Measurements from ENCODE around the gene EYA4. TPM values are rescaled to one million over a fixed set of nuclear protein-coding genes. Genes with fewer than 3 reads are reported as not detected.

Gene EYA4
- total and polyA plus RNA-seq, 4 experiments from 2014 or later, result not detected

DNA sequence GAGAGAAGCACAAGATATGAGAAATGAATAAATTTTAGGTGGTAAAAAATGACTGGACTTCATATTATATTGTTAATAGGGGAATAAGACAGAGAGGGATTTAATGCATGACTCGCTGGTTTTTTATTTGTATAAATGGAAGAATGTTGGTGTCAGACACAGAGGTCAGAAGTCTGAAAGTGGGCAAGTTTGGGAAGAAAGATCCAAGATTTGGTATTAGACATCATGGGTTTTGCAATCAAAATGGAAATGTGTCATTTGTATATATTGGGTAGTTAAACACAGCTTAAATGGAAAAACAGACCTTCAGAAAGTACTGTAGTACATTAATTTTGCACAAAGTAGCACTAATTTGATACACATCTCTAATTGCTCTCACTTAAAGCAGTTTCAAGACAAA, 96.2 kb downstream of the EYA4 start:
- CTCF ChIA-PET (ENCODE audit: partially characterized antibody), result no interaction called here
- Histone ChIP-seq H3K27me3 (ENCODE audit: insufficient read depth, low read length) (no peaks in the 10 kb centered on the region), H3K4me1 (ENCODE audit: insufficient read depth, low read length) (no peaks in the 10 kb centered on the region), H3K4me3 (ENCODE audit: low read length in 2 of 2) (no peak overlapping the region), H3K27ac (ENCODE audit: low read depth, low read length) (no peak overlapping the region), H3K36me3 (ENCODE audit: insufficient read depth, low read length) (no peaks in the 10 kb centered on the region), H3K9me3 (ENCODE audit: control insufficient read depth in 1 of 2, low read length in 2 of 2) (no peaks in the 10 kb centered on the region)
- no peak overlapping the region for H3K4me3 Mint-ChIP-seq
- H3K36me3 Mint-ChIP-seq, result no peaks in the 10 kb centered on the region
- POLR2A ChIA-PET (ENCODE audit: partially characterized antibody), result no interaction called here
- H3K27ac Mint-ChIP-seq, result no peak overlapping the region
- intact Hi-C loops (cut with micrococcal nuclease), result no loop called here
- H3K4me1 Mint-ChIP-seq, result no peaks in the 10 kb centered on the region
- H3K9me3 Mint-ChIP-seq, result peaks cover 0 to 4% (median 0%) of the 10 kb centered on the region in 8 donors
- H3K27me3 Mint-ChIP-seq, result peaks cover 0 to 1% of the 10 kb centered on the region in 2 donors
- DNase-seq, result no peak

DNA sequence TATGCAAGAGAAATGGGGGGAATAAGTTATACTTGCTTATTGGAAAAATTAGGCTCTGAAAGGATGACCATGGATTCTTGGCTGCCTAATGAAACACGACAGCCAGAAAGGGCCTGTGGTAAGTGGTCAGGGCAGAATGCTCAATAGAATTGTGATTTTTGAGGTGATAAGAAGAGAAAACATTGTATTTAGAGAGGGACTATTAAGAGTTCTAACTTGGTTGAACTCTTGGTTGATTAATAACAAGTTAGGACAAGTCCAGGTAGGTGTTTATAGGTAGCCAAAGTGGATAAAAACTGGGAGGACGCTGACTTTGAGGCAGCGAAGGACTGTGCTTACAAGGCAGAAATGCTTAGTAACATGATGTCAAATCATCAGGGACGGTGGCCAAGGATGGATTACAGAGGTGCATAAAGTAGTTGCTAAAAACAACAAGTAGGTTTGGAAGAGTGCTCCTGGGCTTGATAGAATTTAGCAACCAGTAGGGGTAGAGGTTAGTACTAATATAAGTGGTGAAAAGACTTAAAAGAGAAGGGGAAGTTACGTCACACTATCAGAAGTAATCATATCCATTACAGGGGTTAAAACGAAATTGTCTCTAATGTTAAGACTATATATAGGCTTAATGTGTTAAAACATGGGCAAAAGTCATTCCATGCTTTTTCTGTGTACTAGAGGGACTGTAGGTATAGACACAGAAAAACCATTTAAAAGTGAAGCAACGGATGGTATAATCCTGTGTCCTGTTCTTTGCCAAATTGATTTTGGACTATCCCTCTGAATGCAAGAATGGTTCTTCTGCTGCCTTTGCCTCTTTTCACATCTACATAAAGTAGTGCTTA, 98.6 kb downstream of the EYA4 start:
- Histone ChIP-seq H3K9me3 (ENCODE audit: control insufficient read depth in 1 of 2, low read length in 2 of 2) (no peaks in the 10 kb centered on the region), H3K36me3 (ENCODE audit: insufficient read depth, low read length) (no peaks in the 10 kb centered on the region), H3K4me1 (ENCODE audit: insufficient read depth, low read length) (no peaks in the 10 kb centered on the region), H3K27ac (ENCODE audit: low read depth, low read length) (no peak overlapping the region), H3K4me3 (ENCODE audit: low read length in 2 of 2) (no peak overlapping the region), H3K27me3 (ENCODE audit: insufficient read depth, low read length) (no peaks in the 10 kb centered on the region)
- Mint-ChIP-seq H3K4me1 (no peaks in the 10 kb centered on the region), H3K27me3 (peaks cover 0 to 1% of the 10 kb centered on the region in 2 donors), H3K36me3 (no peaks in the 10 kb centered on the region), H3K27ac (no peak overlapping the region), H3K9me3 (peaks cover 0 to 4% (median 0%) of the 10 kb centered on the region in 8 donors), H3K4me3 (no peak overlapping the region)
- intact Hi-C loops (cut with micrococcal nuclease), result no loop called here
- DNase-seq, result no peak
- POLR2A ChIA-PET (ENCODE audit: partially characterized antibody), result no interaction called here
- CTCF ChIA-PET (ENCODE audit: partially characterized antibody), result no interaction called here

GRCh38 chr6:133340557-133340956, 99.4 kb downstream of the EYA4 start:
- Histone ChIP-seq H3K9me3 (ENCODE audit: control insufficient read depth in 1 of 2, low read length in 2 of 2) (no peaks in the 10 kb centered on the region), H3K4me3 (ENCODE audit: low read length in 2 of 2) (no peak overlapping the region), H3K4me1 (ENCODE audit: insufficient read depth, low read length) (no peaks in the 10 kb centered on the region), H3K27ac (ENCODE audit: low read depth, low read length) (no peak overlapping the region), H3K27me3 (ENCODE audit: insufficient read depth, low read length) (no peaks in the 10 kb centered on the region), H3K36me3 (ENCODE audit: insufficient read depth, low read length) (no peaks in the 10 kb centered on the region)
- peaks cover 0 to 1% of the 10 kb centered on the region in 2 donors for H3K27me3 Mint-ChIP-seq
- no peaks in the 10 kb centered on the region for H3K36me3 Mint-ChIP-seq
- intact Hi-C loops (cut with micrococcal nuclease), result no loop called here
- no peak overlapping the region for H3K27ac Mint-ChIP-seq
- CTCF ChIA-PET (ENCODE audit: partially characterized antibody), result no interaction called here
- POLR2A ChIA-PET (ENCODE audit: partially characterized antibody), result no interaction called here
- peaks cover 0 to 1% (median 0%) of the 10 kb centered on the region in 8 donors for H3K9me3 Mint-ChIP-seq
- no peak overlapping the region for H3K4me3 Mint-ChIP-seq
- H3K4me1 Mint-ChIP-seq, result no peaks in the 10 kb centered on the region
- DNase-seq, result no peak

GRCh38 chr6:133341607-133342158, 100.5 kb downstream of the EYA4 start:
- Mint-ChIP-seq H3K4me3 (no peak overlapping the region), H3K36me3 (no peaks in the 10 kb centered on the region), H3K4me1 (no peaks in the 10 kb centered on the region), H3K27me3 (peaks cover 0 to 1% of the 10 kb centered on the region in 2 donors), H3K9me3 (no peaks in the 10 kb centered on the region), H3K27ac (no peak overlapping the region)
- H3K27me3 ChIP-seq (ENCODE audit: insufficient read depth, low read length), result no peaks in the 10 kb centered on the region
- H3K9me3 ChIP-seq (ENCODE audit: control insufficient read depth in 1 of 2, low read length in 2 of 2), result no peaks in the 10 kb centered on the region
- no peak for DNase-seq
- CTCF ChIA-PET (ENCODE audit: partially characterized antibody), result no interaction called here
- no peaks in the 10 kb centered on the region for H3K36me3 ChIP-seq (ENCODE audit: insufficient read depth, low read length)
- no peaks in the 10 kb centered on the region for H3K4me1 ChIP-seq (ENCODE audit: insufficient read depth, low read length)
- H3K27ac ChIP-seq (ENCODE audit: low read depth, low read length), result no peak overlapping the region
- H3K4me3 ChIP-seq (ENCODE audit: low read length in 2 of 2), result no peak overlapping the region
- intact Hi-C loops (cut with micrococcal nuclease), result no loop called here
- POLR2A ChIA-PET (ENCODE audit: partially characterized antibody), result no interaction called here

DNA sequence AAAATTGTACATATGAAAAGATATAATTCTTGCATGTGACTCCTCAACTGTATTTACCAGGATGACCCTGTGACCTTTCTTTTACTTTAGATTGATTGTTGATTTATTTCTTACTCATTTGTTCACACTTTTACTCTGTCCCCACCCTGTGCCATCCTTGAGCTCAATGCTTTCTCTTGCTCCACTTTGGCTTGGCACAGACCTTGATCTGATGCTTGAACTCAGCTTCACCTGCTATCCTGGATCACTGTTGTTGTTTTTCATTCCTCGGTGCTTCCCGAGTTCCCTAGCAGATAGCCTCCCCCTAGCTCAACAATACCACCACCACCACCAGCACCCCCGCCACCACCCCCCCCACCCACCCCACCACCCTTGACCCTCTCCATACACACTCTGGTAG, 102.1 kb downstream of the EYA4 start:
- no peaks in the 10 kb centered on the region for H3K4me1 Mint-ChIP-seq
- no peaks in the 10 kb centered on the region for H3K27me3 ChIP-seq (ENCODE audit: insufficient read depth, low read length)
- H3K4me3 Mint-ChIP-seq, result no peak overlapping the region
- ChIA-PET CTCF (ENCODE audit: partially characterized antibody) (interaction anchor here (0.6 kb wide), 1 partner anchor 1236 kb away, joined by 4 read pairs; no protein-coding TSS in a partner anchor), POLR2A (ENCODE audit: partially characterized antibody) (no interaction called here)
- no peak overlapping the region for H3K27ac ChIP-seq (ENCODE audit: low read depth, low read length)
- H3K9me3 ChIP-seq (ENCODE audit: control insufficient read depth in 1 of 2, low read length in 2 of 2), result no peaks in the 10 kb centered on the region
- DNase-seq, result no peak
- H3K4me3 ChIP-seq (ENCODE audit: low read length in 2 of 2), result no peak overlapping the region
- no peaks in the 10 kb centered on the region for H3K27me3 Mint-ChIP-seq
- no peaks in the 10 kb centered on the region for H3K9me3 Mint-ChIP-seq
- H3K27ac Mint-ChIP-seq, result no peak overlapping the region
- H3K36me3 ChIP-seq (ENCODE audit: insufficient read depth, low read length), result no peaks in the 10 kb centered on the region
- H3K36me3 Mint-ChIP-seq, result no peaks in the 10 kb centered on the region
- intact Hi-C loops (cut with micrococcal nuclease), result no loop called here
- H3K4me1 ChIP-seq (ENCODE audit: insufficient read depth, low read length), result no peaks in the 10 kb centered on the region

DNA sequence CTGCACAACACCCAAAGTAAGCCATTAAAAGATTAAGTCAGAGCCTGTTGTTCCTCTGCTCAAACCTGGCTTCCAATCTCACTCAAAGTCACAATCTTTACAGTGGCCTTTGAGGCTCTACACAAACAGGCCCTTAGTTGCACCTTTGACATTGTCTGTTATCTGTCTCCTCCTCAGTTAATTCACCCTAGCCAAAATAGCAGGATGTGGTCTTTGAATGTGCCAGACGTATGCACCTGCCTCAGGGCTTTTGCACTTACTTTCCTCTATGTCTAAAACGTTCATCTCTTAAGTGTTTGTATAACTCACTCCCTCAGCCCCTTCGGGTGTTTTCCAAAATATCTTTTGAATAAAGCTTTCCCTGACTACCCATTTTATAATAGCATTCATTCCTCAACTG, 107.7 kb downstream of the EYA4 start:
- no peaks in the 10 kb centered on the region for H3K27me3 Mint-ChIP-seq
- H3K4me1 Mint-ChIP-seq, result no peaks in the 10 kb centered on the region
- H3K9me3 ChIP-seq (ENCODE audit: control insufficient read depth in 1 of 2, low read length in 2 of 2), result no peaks in the 10 kb centered on the region
- H3K27ac Mint-ChIP-seq, result no peak overlapping the region
- no peak overlapping the region for H3K27ac ChIP-seq (ENCODE audit: low read depth, low read length)
- no peak overlapping the region for H3K4me3 ChIP-seq (ENCODE audit: low read length in 2 of 2)
- H3K36me3 Mint-ChIP-seq, result no peaks in the 10 kb centered on the region
- POLR2A ChIA-PET (ENCODE audit: partially characterized antibody), result no interaction called here
- H3K4me3 Mint-ChIP-seq, result no peak overlapping the region
- CTCF ChIA-PET (ENCODE audit: partially characterized antibody), result no interaction called here
- H3K27me3 ChIP-seq (ENCODE audit: insufficient read depth, low read length), result no peaks in the 10 kb centered on the region
- peaks cover 0 to 3% (median 0%) of the 10 kb centered on the region in 8 donors for H3K9me3 Mint-ChIP-seq
- no peaks in the 10 kb centered on the region for H3K4me1 ChIP-seq (ENCODE audit: insufficient read depth, low read length)
- DNase-seq, result no peak
- H3K36me3 ChIP-seq (ENCODE audit: insufficient read depth, low read length), result no peaks in the 10 kb centered on the region
- intact Hi-C loops (cut with micrococcal nuclease), result no loop called here

DNA sequence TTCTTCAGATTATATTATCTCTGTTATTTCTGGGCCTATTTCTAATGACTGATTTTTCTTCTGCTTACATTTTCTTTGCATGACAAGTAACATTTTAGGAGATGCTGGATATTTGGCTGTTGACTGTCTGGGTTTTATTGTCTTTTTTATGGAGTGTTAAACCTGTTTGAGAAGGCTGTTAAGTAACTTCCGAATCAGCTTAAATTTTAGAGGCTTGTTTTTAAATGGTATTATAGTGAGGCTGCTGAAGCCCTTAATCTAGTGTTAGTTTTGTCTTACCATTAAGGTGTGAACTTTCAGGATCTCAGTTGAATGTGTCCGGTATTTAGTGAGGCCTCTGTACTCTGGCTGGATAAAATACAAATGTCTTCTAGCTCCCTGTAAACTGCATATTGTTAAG, 109.8 kb downstream of the EYA4 start:
- Histone ChIP-seq H3K9me3 (ENCODE audit: control insufficient read depth in 1 of 2, low read length in 2 of 2) (no peaks in the 10 kb centered on the region), H3K36me3 (ENCODE audit: insufficient read depth, low read length) (no peaks in the 10 kb centered on the region), H3K4me1 (ENCODE audit: insufficient read depth, low read length) (no peaks in the 10 kb centered on the region), H3K27me3 (ENCODE audit: insufficient read depth, low read length) (no peaks in the 10 kb centered on the region), H3K27ac (ENCODE audit: low read depth, low read length) (no peak overlapping the region), H3K4me3 (ENCODE audit: low read length in 2 of 2) (no peak overlapping the region)
- intact Hi-C loops (cut with micrococcal nuclease), result no loop called here
- H3K4me3 Mint-ChIP-seq, result no peak overlapping the region
- ChIA-PET POLR2A (ENCODE audit: partially characterized antibody) (no interaction called here), CTCF (ENCODE audit: partially characterized antibody) (no interaction called here)
- DNase-seq, result no peak
- no peaks in the 10 kb centered on the region for H3K36me3 Mint-ChIP-seq
- no peaks in the 10 kb centered on the region for H3K27me3 Mint-ChIP-seq
- peaks cover 0 to 3% (median 0%) of the 10 kb centered on the region in 8 donors for H3K9me3 Mint-ChIP-seq
- H3K4me1 Mint-ChIP-seq, result no peaks in the 10 kb centered on the region
- no peak overlapping the region for H3K27ac Mint-ChIP-seq
